HL-60 (cell line): ENCODE data around the gene PABPN1L.
A peak's percentile ranks its signal among the peaks of the same experiment; 100 is the strongest.

Experiments
- DNase-seq, 2 experiments: peaks; one replicate each; pipeline ENCODE4 v3.0.0-alpha.2; 2010 to 2020; ENCODE audit warnings: low read depth in 1 of 2, low spot score in 1 of 2
- H3K27ac ChIP-seq: fragments of 250-450 bp; sonication (Bioruptor Pico); replicated peaks from 2 replicates; pipeline ENCODE4 v1.5.1; 2020; ENCODE audit warnings: mild to moderate bottlenecking, moderate library complexity
- H3K27me3 ChIP-seq: fragments of 250-450 bp; sonication (Bioruptor Pico); 2 replicates; pipeline ENCODE4 v1.5.1; 2021; ENCODE audit warnings: mild to moderate bottlenecking, moderate library complexity; ENCODE audit not compliant: insufficient read depth, poor library complexity, severe bottlenecking
- H3K4me3 ChIP-seq: replicated peaks from 2 replicates; pipeline ENCODE4 v1.5.1; 2011; ENCODE audit warnings: mild to moderate bottlenecking, control low read depth, low read length; ENCODE audit not compliant: insufficient read depth
- CTCF ChIP-seq: IDR thresholded peaks from one replicate; pipeline ENCODE4 v1.5.1; 2011; ENCODE audit warnings: low read length, control low read depth, inconsistent platforms; ENCODE audit not compliant: insufficient read depth
- GABPA ChIP-seq: IDR thresholded peaks from 2 replicates; pipeline ENCODE4 v1.6.1; 2012; ENCODE audit warnings: low read depth
- POLR2AphosphoS5 ChIP-seq: IDR thresholded peaks from 2 replicates; pipeline ENCODE4 v1.6.1; 2012; ENCODE audit warnings: low read depth
- REST ChIP-seq: IDR thresholded peaks from 2 replicates; pipeline ENCODE4 v1.6.1; 2012; ENCODE audit warnings: low read depth; ENCODE audit not compliant: insufficient replicate concordance
- SPI1 ChIP-seq: IDR thresholded peaks from 2 replicates; pipeline ENCODE4 v1.6.1; 2012; ENCODE audit warnings: low read depth, mild to moderate bottlenecking, borderline replicate concordance

PABPN1L gene

GRCh38 chr16:88842308-88842756, 24.1 kb downstream of the PABPN1L start:
- DNase-seq = no peak
- Histone ChIP-seq H3K27me3 (no peaks in the 10 kb centered on the region), H3K27ac (no peak overlapping the region), H3K4me3 (no peak overlapping the region)
- TF ChIP-seq CTCF = no peak
- no peak for TF ChIP-seq POLR2AphosphoS5
- no peak for TF ChIP-seq REST
- no peak for TF ChIP-seq SPI1
- no peak for TF ChIP-seq GABPA

- no peak for DNase-seq
- no peaks in the 10 kb centered on the region for H3K27me3 ChIP-seq
- no peak overlapping the region for H3K4me3 ChIP-seq
- H3K27ac ChIP-seq = peak overlapping the region; percentile 97
- no peak for TF ChIP-seq REST
- no peak for TF ChIP-seq POLR2AphosphoS5
- TF ChIP-seq GABPA = no peak
- no peak for TF ChIP-seq CTCF
- TF ChIP-seq SPI1 = no peak
These were observed 24.7 kb downstream of the PABPN1L start for GRCh38 chr16:88841521-88842307.

- no peak for TF ChIP-seq GABPA
- peak; percentile 14 to 26 for DNase-seq
- Histone ChIP-seq H3K27me3 (no peaks in the 10 kb centered on the region), H3K27ac (peak overlapping the region; percentile 97), H3K4me3 (no peak overlapping the region; the same call in 1 of the 2 replicates)
These were observed 25.8 kb downstream of the PABPN1L start for GRCh38 chr16:88840600-88841215.

GRCh38 chr16:88839745-88840599, 26.5 kb downstream of the PABPN1L start:
- DNase-seq = peak; percentile 47 to 89
- TF ChIP-seq POLR2AphosphoS5 (peak; percentile 82), CTCF (no peak)
- peak overlapping the region; percentile 1; the same call in 1 of the 2 replicates for H3K4me3 ChIP-seq

More at GRCh38 chr16:88839745-88840599, 26.5 kb downstream of the PABPN1L start:
- Histone ChIP-seq H3K27me3 (no peaks in the 10 kb centered on the region), H3K27ac (peak overlapping the region; percentile 97)
